ENCODE data around the gene SAMD11.

DNA sequence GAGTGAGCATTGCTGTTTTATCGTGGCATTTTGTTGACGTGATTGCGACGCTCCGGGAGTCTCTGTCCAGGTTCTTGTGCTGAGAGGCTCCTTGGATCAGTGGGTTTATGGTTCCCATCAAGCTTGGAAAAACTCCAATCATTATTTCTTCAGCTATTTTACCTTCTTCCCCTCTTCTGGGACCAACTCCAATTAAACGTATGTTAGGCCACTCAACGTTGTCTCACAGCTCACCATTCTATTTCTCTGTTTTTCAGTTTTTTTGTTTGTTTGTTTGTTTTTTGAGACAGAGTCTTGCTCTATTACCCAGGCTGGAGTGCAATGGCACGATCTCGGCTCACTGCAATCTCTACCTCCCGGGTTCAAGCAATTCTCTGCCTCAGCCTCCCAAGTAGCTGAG, 68.2 kb downstream of the SAMD11 start:
- TF ChIP-seq, protein P1, sequence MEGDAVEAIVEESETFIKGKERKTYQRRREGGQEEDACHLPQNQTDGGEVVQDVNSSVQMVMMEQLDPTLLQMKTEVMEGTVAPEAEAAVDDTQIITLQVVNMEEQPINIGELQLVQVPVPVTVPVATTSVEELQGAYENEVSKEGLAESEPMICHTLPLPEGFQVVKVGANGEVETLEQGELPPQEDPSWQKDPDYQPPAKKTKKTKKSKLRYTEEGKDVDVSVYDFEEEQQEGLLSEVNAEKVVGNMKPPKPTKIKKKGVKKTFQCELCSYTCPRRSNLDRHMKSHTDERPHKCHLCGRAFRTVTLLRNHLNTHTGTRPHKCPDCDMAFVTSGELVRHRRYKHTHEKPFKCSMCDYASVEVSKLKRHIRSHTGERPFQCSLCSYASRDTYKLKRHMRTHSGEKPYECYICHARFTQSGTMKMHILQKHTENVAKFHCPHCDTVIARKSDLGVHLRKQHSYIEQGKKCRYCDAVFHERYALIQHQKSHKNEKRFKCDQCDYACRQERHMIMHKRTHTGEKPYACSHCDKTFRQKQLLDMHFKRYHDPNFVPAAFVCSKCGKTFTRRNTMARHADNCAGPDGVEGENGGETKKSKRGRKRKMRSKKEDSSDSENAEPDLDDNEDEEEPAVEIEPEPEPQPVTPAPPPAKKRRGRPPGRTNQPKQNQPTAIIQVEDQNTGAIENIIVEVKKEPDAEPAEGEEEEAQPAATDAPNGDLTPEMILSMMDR (IDR thresholded peaks at IDR 0.05): no peak
- no peak for TF ChIP-seq EZH2 (IDR thresholded peaks at IDR 0.05; ENCODE audit: borderline replicate concordance, insufficient read depth, low read depth, low read length, poor library complexity, severe bottlenecking)
